IMR-90 (cell line): Measurements from ENCODE around the gene CCT7.

Source experiments
- CEBPB ChIP-seq: IDR thresholded peaks from 2 replicates; pipeline ENCODE4 v1.6.1; 2012; ENCODE audit warnings: low read depth, low read length, improper control_type of control experiment
- POLR2A ChIP-seq: IDR thresholded peaks from 2 replicates; pipeline ENCODE4 v1.6.1; 2012; ENCODE audit warnings: mild to moderate bottlenecking, low read depth, low read length
- TF ChIP-seq, protein P1 (sequence below): conservative IDR thresholded peaks from 2 replicates; pipeline ENCODE4 v1.5.1; 2012; ENCODE audit warnings: mild to moderate bottlenecking, low read depth, low read length, improper control_type of control experiment
- TF ChIP-seq, protein P2 (sequence below): fragments of 150-350 bp; IDR thresholded peaks from 2 replicates; pipeline ENCODE4 v1.6.1; 2016; ENCODE audit warnings: low read depth, mild to moderate bottlenecking, low read length, moderate library complexity, borderline replicate concordance

DNA sequence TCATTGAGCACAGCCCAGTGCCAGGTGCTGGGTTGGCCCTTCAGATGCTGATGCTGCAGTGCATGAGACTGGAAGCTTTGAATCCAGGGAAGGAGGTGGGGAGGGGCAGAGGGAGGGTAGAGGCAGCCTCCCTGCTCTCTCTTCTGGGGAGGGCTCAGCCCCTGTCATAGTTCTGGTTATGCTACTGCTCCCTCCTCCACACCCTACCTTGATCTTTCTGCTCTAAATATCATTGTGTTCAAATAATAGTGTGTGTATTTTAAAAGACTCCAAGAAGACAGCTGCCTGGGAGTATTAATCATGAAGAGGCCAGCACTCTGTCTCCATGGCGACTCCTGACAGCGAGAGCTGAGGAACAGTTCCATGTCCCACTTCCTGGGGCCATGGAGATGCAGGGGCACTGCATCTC lies 63.0 kb downstream of the CCT7 start:
- TF ChIP-seq CEBPB (no peak), POLR2A (no peak)
- TF ChIP-seq, protein P1, sequence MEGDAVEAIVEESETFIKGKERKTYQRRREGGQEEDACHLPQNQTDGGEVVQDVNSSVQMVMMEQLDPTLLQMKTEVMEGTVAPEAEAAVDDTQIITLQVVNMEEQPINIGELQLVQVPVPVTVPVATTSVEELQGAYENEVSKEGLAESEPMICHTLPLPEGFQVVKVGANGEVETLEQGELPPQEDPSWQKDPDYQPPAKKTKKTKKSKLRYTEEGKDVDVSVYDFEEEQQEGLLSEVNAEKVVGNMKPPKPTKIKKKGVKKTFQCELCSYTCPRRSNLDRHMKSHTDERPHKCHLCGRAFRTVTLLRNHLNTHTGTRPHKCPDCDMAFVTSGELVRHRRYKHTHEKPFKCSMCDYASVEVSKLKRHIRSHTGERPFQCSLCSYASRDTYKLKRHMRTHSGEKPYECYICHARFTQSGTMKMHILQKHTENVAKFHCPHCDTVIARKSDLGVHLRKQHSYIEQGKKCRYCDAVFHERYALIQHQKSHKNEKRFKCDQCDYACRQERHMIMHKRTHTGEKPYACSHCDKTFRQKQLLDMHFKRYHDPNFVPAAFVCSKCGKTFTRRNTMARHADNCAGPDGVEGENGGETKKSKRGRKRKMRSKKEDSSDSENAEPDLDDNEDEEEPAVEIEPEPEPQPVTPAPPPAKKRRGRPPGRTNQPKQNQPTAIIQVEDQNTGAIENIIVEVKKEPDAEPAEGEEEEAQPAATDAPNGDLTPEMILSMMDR = no peak
- TF ChIP-seq, protein P2, sequence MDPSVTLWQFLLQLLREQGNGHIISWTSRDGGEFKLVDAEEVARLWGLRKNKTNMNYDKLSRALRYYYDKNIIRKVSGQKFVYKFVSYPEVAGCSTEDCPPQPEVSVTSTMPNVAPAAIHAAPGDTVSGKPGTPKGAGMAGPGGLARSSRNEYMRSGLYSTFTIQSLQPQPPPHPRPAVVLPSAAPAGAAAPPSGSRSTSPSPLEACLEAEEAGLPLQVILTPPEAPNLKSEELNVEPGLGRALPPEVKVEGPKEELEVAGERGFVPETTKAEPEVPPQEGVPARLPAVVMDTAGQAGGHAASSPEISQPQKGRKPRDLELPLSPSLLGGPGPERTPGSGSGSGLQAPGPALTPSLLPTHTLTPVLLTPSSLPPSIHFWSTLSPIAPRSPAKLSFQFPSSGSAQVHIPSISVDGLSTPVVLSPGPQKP = no peak
